ENCODE data around the gene IFI16. TPM values are rescaled to one million over a fixed set of nuclear protein-coding genes. Genes with fewer than 3 reads are reported as not detected.
"Not testable (repeated sequence)": the region's sequence is repeated elsewhere in the genome, so short reads cannot be mapped to it uniquely, and the experiment has no call there.

The IFI16 gene
- total RNA-seq, 1 experiment from 2014 or later = 19.2 TPM

- in situ Hi-C loops (cut with HindIII; ENCODE audit: low pct_unique_long_range_greater_than_20kb, low sequenced_read_pairs) = no loop called here
- DNase-seq (ENCODE audit: low read depth) = no peak
Measured at GRCh38 chr1:159005161-159005560, 4.5 kb upstream of the IFI16 start.

GRCh38 chr1:159005676-159006075 lies 4.0 kb upstream of the IFI16 start:
- no peak for DNase-seq (ENCODE audit: low read depth)
- in situ Hi-C loops (cut with HindIII; ENCODE audit: low pct_unique_long_range_greater_than_20kb, low sequenced_read_pairs) = no loop called here

GRCh38 chr1:159006210-159006807 lies 3.4 kb upstream of the IFI16 start:
- DNase-seq (ENCODE audit: low read depth); in situ Hi-C loops (cut with HindIII; ENCODE audit: low pct_unique_long_range_greater_than_20kb, low sequenced_read_pairs): not testable (repeated sequence)

GRCh38 chr1:159007726-159008125 lies 2.0 kb upstream of the IFI16 start:
- in situ Hi-C loops (cut with HindIII; ENCODE audit: low pct_unique_long_range_greater_than_20kb, low sequenced_read_pairs) = no loop called here
- no peak for DNase-seq (ENCODE audit: low read depth)

- no peak for DNase-seq (ENCODE audit: low read depth)
- in situ Hi-C loops (cut with HindIII; ENCODE audit: low pct_unique_long_range_greater_than_20kb, low sequenced_read_pairs) = no loop called here
Measured at GRCh38 chr1:159008744-159009188, 941 bp upstream of the IFI16 start.

GRCh38 chr1:159009287-159009686 lies 420 bp upstream of the IFI16 start:
- DNase-seq (ENCODE audit: low read depth) = no peak
- in situ Hi-C loops (cut with HindIII; ENCODE audit: low pct_unique_long_range_greater_than_20kb, low sequenced_read_pairs) = no loop called here

GRCh38 chr1:159010391-159010790 lies 684 bp downstream of the IFI16 start:
- DNase-seq (ENCODE audit: low read depth) = no peak
- in situ Hi-C loops (cut with HindIII; ENCODE audit: low pct_unique_long_range_greater_than_20kb, low sequenced_read_pairs) = no loop called here

GRCh38 chr1:159011001-159011400 lies 1.3 kb downstream of the IFI16 start:
- DNase-seq (ENCODE audit: low read depth); in situ Hi-C loops (cut with HindIII; ENCODE audit: low pct_unique_long_range_greater_than_20kb, low sequenced_read_pairs): not testable (repeated sequence)

- in situ Hi-C loops (cut with HindIII; ENCODE audit: low pct_unique_long_range_greater_than_20kb, low sequenced_read_pairs) = no loop called here
- DNase-seq (ENCODE audit: low read depth) = no peak
Measured at GRCh38 chr1:159011751-159012150, 2.0 kb downstream of the IFI16 start.

GRCh38 chr1:159012495-159012894 lies 2.8 kb downstream of the IFI16 start:
- in situ Hi-C loops (cut with HindIII; ENCODE audit: low pct_unique_long_range_greater_than_20kb, low sequenced_read_pairs) = no loop called here
- no peak for DNase-seq (ENCODE audit: low read depth)

GRCh38 chr1:159014003-159014571 lies 4.4 kb downstream of the IFI16 start:
- in situ Hi-C loops (cut with HindIII; ENCODE audit: low pct_unique_long_range_greater_than_20kb, low sequenced_read_pairs) = no loop called here
- no peak for DNase-seq (ENCODE audit: low read depth)

- DNase-seq (ENCODE audit: low read depth) = no peak
- in situ Hi-C loops (cut with HindIII; ENCODE audit: low pct_unique_long_range_greater_than_20kb, low sequenced_read_pairs) = no loop called here
Measured at GRCh38 chr1:159014851-159015250, 5.1 kb downstream of the IFI16 start.

GRCh38 chr1:159015440-159015909 lies 5.8 kb downstream of the IFI16 start:
- peak; percentile 65 for DNase-seq (ENCODE audit: low read depth)
- in situ Hi-C loops (cut with HindIII; ENCODE audit: low pct_unique_long_range_greater_than_20kb, low sequenced_read_pairs) = no loop called here

- in situ Hi-C loops (cut with HindIII; ENCODE audit: low pct_unique_long_range_greater_than_20kb, low sequenced_read_pairs) = no loop called here
- DNase-seq (ENCODE audit: low read depth) = no peak
Measured at GRCh38 chr1:159023723-159024122, 14.0 kb downstream of the IFI16 start.

- DNase-seq (ENCODE audit: low read depth) = no peak
- in situ Hi-C loops (cut with HindIII; ENCODE audit: low pct_unique_long_range_greater_than_20kb, low sequenced_read_pairs) = no loop called here
Measured at GRCh38 chr1:159025043-159025442, 15.3 kb downstream of the IFI16 start.

- DNase-seq (ENCODE audit: low read depth); in situ Hi-C loops (cut with HindIII; ENCODE audit: low pct_unique_long_range_greater_than_20kb, low sequenced_read_pairs): not testable (repeated sequence)
Measured at GRCh38 chr1:159026841-159027240, 17.1 kb downstream of the IFI16 start.

GRCh38 chr1:159030311-159030710 lies 20.6 kb downstream of the IFI16 start:
- no peak for DNase-seq (ENCODE audit: low read depth)
- in situ Hi-C loops (cut with HindIII; ENCODE audit: low pct_unique_long_range_greater_than_20kb, low sequenced_read_pairs) = no loop called here

GRCh38 chr1:159030877-159031447 lies 21.3 kb downstream of the IFI16 start:
- in situ Hi-C loops (cut with HindIII; ENCODE audit: low pct_unique_long_range_greater_than_20kb, low sequenced_read_pairs) = no loop called here
- no peak for DNase-seq (ENCODE audit: low read depth)

- in situ Hi-C loops (cut with HindIII; ENCODE audit: low pct_unique_long_range_greater_than_20kb, low sequenced_read_pairs) = no loop called here
- no peak for DNase-seq (ENCODE audit: low read depth)
Measured at GRCh38 chr1:159040206-159040605, 30.5 kb downstream of the IFI16 start.

Measured in Caki2 (cell line).